ENCODE data around the gene TEX55.
"Not testable (repeated sequence)": the region's sequence is repeated elsewhere in the genome, so short reads cannot be mapped to it uniquely, and the experiment has no call there.

TEX55 gene

DNA sequence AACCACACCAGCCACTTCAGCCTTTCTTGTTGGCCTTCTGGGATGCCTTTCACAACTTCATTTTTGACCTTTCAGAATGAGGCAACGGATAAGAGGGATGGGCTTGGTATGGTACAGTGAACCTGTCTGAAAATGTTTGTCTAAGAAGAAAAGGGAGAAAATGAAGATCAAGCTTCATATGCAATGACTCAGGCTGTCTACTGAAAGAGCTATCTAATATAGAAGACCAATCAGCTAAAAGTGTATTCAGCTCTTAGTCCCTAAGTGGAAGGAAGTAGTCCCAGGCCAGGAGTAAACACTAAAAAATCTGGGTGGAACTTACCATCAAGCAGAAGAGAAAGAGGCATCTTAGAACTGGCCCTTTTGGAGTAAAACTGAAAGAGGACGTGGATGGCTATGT is 15.3 kb downstream of the TEX55 start:
- Histone ChIP-seq H3K9me3 (ENCODE audit: low read length) (no peaks in the 10 kb centered on the region), H3K27ac (ENCODE audit: low read depth, low read length) (no peak overlapping the region), H3K36me3 (ENCODE audit: insufficient read depth, low read length) (no peaks in the 10 kb centered on the region), H3K27me3 (ENCODE audit: control insufficient read depth in 1 of 2, insufficient read depth in 2 of 2, low read length in 2 of 2) (no peaks in the 10 kb centered on the region), H3K4me1 (ENCODE audit: insufficient read depth, low read length) (no peaks in the 10 kb centered on the region), H3K9ac (ENCODE audit: low read length) (no peak overlapping the region), H3K4me3 (ENCODE audit: low read depth in 1 of 2, low read length in 2 of 2) (no peak overlapping the region)

DNA sequence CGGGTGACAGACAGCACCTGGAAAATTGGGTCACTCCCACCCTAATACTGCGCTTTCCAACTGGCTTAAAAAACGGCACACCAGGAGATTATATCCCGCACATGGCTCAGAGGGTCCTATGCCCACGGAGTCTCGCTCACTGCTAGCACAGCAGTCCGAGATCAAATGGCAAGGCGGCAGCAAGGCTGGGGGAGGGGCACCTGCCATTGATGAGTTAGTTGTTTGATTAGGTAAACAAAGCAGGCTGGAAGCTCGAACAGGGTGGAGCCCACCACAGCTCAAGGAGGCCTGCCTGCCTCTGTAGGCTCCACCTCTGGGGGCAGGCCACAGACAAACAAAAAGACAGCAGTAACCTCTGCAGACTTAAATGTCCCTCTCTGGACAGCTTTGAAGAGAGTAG is 18.8 kb downstream of the TEX55 start:
- not testable (repeated sequence) for H3K36me3 ChIP-seq (ENCODE audit: insufficient read depth, low read length); H3K9ac ChIP-seq (ENCODE audit: low read length); H3K4me1 ChIP-seq (ENCODE audit: insufficient read depth, low read length); H3K27me3 ChIP-seq (ENCODE audit: control insufficient read depth in 1 of 2, insufficient read depth in 2 of 2, low read length in 2 of 2); H3K9me3 ChIP-seq (ENCODE audit: low read length); H3K4me3 ChIP-seq (ENCODE audit: low read depth in 1 of 2, low read length in 2 of 2); H3K27ac ChIP-seq (ENCODE audit: low read depth, low read length)

DNA sequence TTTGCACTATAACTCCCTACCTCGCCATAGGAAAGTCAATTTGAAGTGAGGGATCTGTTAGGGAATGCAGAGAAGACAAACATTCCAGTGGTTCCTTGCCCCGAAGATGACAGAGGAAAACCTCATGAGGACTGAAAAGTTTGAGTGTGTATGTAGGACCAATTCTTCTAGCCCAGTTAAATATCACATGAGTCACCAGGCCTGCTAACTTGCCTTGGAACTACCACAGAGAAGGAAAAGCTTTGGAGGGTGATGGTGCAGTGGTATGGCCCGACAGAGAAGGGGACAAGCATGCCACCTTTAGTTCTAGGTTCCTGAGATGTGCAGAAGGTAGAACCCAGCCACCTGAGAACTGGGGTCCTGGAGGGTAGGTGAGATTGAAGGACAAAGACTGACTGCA is 24.9 kb downstream of the TEX55 start:
- Histone ChIP-seq H3K9ac (ENCODE audit: low read length) (no peak overlapping the region), H3K4me1 (ENCODE audit: insufficient read depth, low read length) (no peaks in the 10 kb centered on the region), H3K9me3 (ENCODE audit: low read length) (no peaks in the 10 kb centered on the region), H3K4me3 (ENCODE audit: low read depth in 1 of 2, low read length in 2 of 2) (no peak overlapping the region), H3K27ac (ENCODE audit: low read depth, low read length) (no peak overlapping the region), H3K27me3 (ENCODE audit: control insufficient read depth in 1 of 2, insufficient read depth in 2 of 2, low read length in 2 of 2) (no peaks in the 10 kb centered on the region), H3K36me3 (ENCODE audit: insufficient read depth, low read length) (no peaks in the 10 kb centered on the region)

GRCh38 chr3:119173325-119173724 is 27.4 kb downstream of the TEX55 start, which contains the start of gene UPK1B:
Gene UPK1B, plus strand, starts transcription at chr3:119173598. Its CDS starts 13,144 bp downstream, at chr3:119186742.
- H3K27ac ChIP-seq (ENCODE audit: low read depth, low read length), result no peak within 1 kb of the TSS
- H3K4me3 ChIP-seq (ENCODE audit: low read depth in 1 of 2, low read length in 2 of 2), result no peak within 1 kb of the TSS
- no peaks in the 10 kb centered on the region for H3K9me3 ChIP-seq (ENCODE audit: low read length)
- no peaks in the 10 kb centered on the region for H3K27me3 ChIP-seq (ENCODE audit: control insufficient read depth in 1 of 2, insufficient read depth in 2 of 2, low read length in 2 of 2)
- H3K36me3 ChIP-seq (ENCODE audit: insufficient read depth, low read length), result no peaks in the 10 kb centered on the region
- no peaks in the 10 kb centered on the region for H3K4me1 ChIP-seq (ENCODE audit: insufficient read depth, low read length)
- no peak within 1 kb of the TSS for H3K9ac ChIP-seq (ENCODE audit: low read length)

DNA sequence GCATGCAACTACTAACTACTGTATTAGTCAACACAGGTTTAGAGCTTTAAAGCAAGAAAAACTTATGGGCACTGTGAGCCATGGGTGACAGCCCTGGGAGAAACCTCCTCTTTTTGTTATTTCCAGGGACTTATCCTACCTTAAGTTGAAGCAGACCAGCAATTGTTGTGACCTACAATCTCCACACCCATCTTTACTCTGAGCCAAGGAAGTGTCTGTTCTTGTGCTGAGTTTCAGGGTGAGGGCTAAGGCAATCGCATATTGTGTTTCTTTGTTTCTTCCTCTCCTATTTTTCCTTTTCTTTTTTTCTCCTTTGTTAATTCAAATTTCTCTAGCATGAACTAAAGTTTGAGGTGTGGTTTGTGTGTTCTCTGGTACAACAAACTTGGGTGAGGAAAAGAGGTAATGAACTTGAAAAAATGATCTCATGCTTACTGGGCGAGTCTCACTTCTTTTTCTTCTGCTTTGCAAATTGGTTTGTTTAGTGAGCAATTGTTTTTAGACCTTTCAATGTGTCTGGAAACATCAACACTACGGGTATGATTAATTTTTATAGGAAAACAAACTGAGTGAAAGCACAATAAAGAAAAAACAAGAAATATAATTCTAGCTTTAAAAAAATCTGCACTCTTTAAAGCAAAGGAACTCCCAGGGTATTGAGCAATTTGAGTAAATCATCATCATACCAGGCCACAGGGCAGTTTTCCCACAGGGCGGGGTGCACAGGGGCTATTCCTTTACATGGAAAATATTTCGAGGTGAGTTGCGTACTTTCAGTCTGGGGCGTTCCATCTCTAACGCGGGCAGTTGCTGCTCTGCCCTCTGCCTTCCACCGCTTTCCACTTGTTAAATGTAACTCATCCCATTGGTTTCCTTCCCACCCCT is 30.1 kb downstream of the TEX55 start:
- no peak overlapping the region for H3K4me3 ChIP-seq (ENCODE audit: low read depth in 1 of 2, low read length in 2 of 2)

DNA sequence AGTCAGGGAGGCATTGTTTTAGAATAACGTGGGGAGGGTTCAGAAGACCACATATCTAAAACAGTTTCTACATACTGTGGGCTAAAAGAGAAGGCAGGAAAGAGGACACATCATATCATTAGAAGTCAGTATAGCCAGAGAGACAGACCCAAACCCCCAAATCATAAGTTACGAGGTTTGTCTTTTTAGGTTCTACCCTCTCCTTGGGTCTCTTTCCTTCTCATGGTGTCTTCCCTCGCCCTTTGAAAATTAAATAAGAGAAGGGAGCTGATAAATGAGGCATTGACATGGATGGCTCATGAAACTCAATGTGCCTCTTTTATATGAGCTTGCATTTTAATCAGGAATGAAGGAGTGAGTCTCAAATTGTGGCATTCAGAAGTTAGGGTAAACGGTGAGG is 30.8 kb downstream of the TEX55 start:
- no peaks in the 10 kb centered on the region for H3K36me3 ChIP-seq (ENCODE audit: insufficient read depth, low read length)

More for the DNA sequence above, 30.1 kb downstream of the TEX55 start:
- Histone ChIP-seq H3K27me3 (ENCODE audit: control insufficient read depth in 1 of 2, insufficient read depth in 2 of 2, low read length in 2 of 2) (no peaks in the 10 kb centered on the region), H3K9ac (ENCODE audit: low read length) (no peak overlapping the region), H3K36me3 (ENCODE audit: insufficient read depth, low read length) (no peaks in the 10 kb centered on the region), H3K27ac (ENCODE audit: low read depth, low read length) (no peak overlapping the region), H3K4me1 (ENCODE audit: insufficient read depth, low read length) (no peaks in the 10 kb centered on the region), H3K9me3 (ENCODE audit: low read length) (no peaks in the 10 kb centered on the region)

GRCh38 chr3:119177321-119177720 is 31.4 kb downstream of the TEX55 start:
- H3K9ac ChIP-seq (ENCODE audit: low read length), result no peak overlapping the region
- no peaks in the 10 kb centered on the region for H3K27me3 ChIP-seq (ENCODE audit: control insufficient read depth in 1 of 2, insufficient read depth in 2 of 2, low read length in 2 of 2)
- H3K4me1 ChIP-seq (ENCODE audit: insufficient read depth, low read length), result no peaks in the 10 kb centered on the region
- H3K36me3 ChIP-seq (ENCODE audit: insufficient read depth, low read length), result no peaks in the 10 kb centered on the region
- no peak overlapping the region for H3K4me3 ChIP-seq (ENCODE audit: low read depth in 1 of 2, low read length in 2 of 2)
- H3K27ac ChIP-seq (ENCODE audit: low read depth, low read length), result no peak overlapping the region
- H3K9me3 ChIP-seq (ENCODE audit: low read length), result no peaks in the 10 kb centered on the region

More for the DNA sequence above, 30.8 kb downstream of the TEX55 start:
- no peak overlapping the region for H3K27ac ChIP-seq (ENCODE audit: low read depth, low read length)
- no peaks in the 10 kb centered on the region for H3K4me1 ChIP-seq (ENCODE audit: insufficient read depth, low read length)
- H3K27me3 ChIP-seq (ENCODE audit: control insufficient read depth in 1 of 2, insufficient read depth in 2 of 2, low read length in 2 of 2), result no peaks in the 10 kb centered on the region
- no peak overlapping the region for H3K9ac ChIP-seq (ENCODE audit: low read length)
- H3K4me3 ChIP-seq (ENCODE audit: low read depth in 1 of 2, low read length in 2 of 2), result no peak overlapping the region
- no peaks in the 10 kb centered on the region for H3K9me3 ChIP-seq (ENCODE audit: low read length)

GRCh38 chr3:119181765-119182164 is 35.8 kb downstream of the TEX55 start:
- Histone ChIP-seq H3K36me3 (ENCODE audit: insufficient read depth, low read length) (no peaks in the 10 kb centered on the region), H3K27me3 (ENCODE audit: control insufficient read depth in 1 of 2, insufficient read depth in 2 of 2, low read length in 2 of 2) (no peaks in the 10 kb centered on the region), H3K4me3 (ENCODE audit: low read depth in 1 of 2, low read length in 2 of 2) (no peak overlapping the region)

GRCh38 chr3:119184111-119184510 is 38.1 kb downstream of the TEX55 start:
- H3K9ac ChIP-seq (ENCODE audit: low read length), result no peak overlapping the region
- no peaks in the 10 kb centered on the region for H3K27me3 ChIP-seq (ENCODE audit: control insufficient read depth in 1 of 2, insufficient read depth in 2 of 2, low read length in 2 of 2)
- no peak overlapping the region for H3K27ac ChIP-seq (ENCODE audit: low read depth, low read length)
- no peaks in the 10 kb centered on the region for H3K4me1 ChIP-seq (ENCODE audit: insufficient read depth, low read length)
- no peak overlapping the region for H3K4me3 ChIP-seq (ENCODE audit: low read depth in 1 of 2, low read length in 2 of 2)
- H3K36me3 ChIP-seq (ENCODE audit: insufficient read depth, low read length), result no peaks in the 10 kb centered on the region
- H3K9me3 ChIP-seq (ENCODE audit: low read length), result no peaks in the 10 kb centered on the region

More at GRCh38 chr3:119181765-119182164, 35.8 kb downstream of the TEX55 start:
- Histone ChIP-seq H3K9me3 (ENCODE audit: low read length) (no peaks in the 10 kb centered on the region), H3K9ac (ENCODE audit: low read length) (no peak overlapping the region), H3K4me1 (ENCODE audit: insufficient read depth, low read length) (no peaks in the 10 kb centered on the region), H3K27ac (ENCODE audit: low read depth, low read length) (no peak overlapping the region)

DNA sequence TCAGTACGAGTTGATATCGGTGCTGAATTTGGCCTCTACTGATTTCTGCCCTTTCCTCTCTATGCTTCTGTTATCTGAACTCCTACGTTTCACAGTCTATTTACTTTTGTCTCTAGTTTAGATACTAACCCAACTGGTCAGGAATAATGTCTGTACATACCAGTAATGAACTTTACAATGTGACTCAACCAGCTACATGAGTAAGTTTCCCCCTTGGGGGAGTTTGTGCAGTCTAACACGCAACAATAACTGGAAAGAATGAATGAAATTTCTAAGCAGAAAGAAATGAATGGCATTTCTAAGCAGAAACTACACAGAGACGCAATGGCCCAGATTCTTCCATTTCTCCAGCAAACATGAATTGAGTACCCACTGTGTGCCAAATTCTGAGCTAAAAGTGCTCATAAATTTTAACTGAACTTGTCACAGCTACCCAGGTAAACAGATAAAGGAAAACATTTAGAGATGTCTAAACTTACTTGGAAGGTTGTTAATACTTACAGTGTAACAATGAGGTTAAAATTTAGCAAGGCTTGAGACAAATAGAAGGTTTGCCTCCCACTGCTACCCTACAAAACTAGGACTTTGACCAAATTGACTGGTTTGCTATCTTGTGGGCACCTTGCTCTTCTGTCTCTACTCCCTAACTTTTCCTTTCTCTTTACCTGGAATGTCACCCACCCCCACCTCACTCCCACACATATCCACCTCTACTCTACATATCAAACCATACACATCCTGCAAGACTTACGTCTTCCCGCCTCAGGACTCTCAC is 39.0 kb downstream of the TEX55 start:
- no peaks in the 10 kb centered on the region for H3K36me3 ChIP-seq (ENCODE audit: insufficient read depth, low read length)
- no peak overlapping the region for H3K4me3 ChIP-seq (ENCODE audit: low read depth in 1 of 2, low read length in 2 of 2)
- no peaks in the 10 kb centered on the region for H3K9me3 ChIP-seq (ENCODE audit: low read length)
- no peak overlapping the region for H3K27ac ChIP-seq (ENCODE audit: low read depth, low read length)
- H3K4me1 ChIP-seq (ENCODE audit: insufficient read depth, low read length), result no peaks in the 10 kb centered on the region
- H3K9ac ChIP-seq (ENCODE audit: low read length), result no peak overlapping the region
- no peaks in the 10 kb centered on the region for H3K27me3 ChIP-seq (ENCODE audit: control insufficient read depth in 1 of 2, insufficient read depth in 2 of 2, low read length in 2 of 2)

- Histone ChIP-seq H3K4me3 (ENCODE audit: low read depth in 1 of 2, low read length in 2 of 2) (no peak overlapping the region), H3K27ac (ENCODE audit: low read depth, low read length) (no peak overlapping the region), H3K36me3 (ENCODE audit: insufficient read depth, low read length) (no peaks in the 10 kb centered on the region), H3K4me1 (ENCODE audit: insufficient read depth, low read length) (no peaks in the 10 kb centered on the region), H3K9ac (ENCODE audit: low read length) (no peak overlapping the region), H3K9me3 (ENCODE audit: low read length) (no peaks in the 10 kb centered on the region), H3K27me3 (ENCODE audit: control insufficient read depth in 1 of 2, insufficient read depth in 2 of 2, low read length in 2 of 2) (no peaks in the 10 kb centered on the region)
Measured at GRCh38 chr3:119187266-119187665, 41.3 kb downstream of the TEX55 start.
